B cell (primary cell): ENCODE data around the gene FADS2. TPM values are rescaled to one million over a fixed set of nuclear protein-coding genes. Genes with fewer than 3 reads are reported as not detected.

Experiments
- ATAC-seq: fragments of 200-7000 bp; cut with Tn5 transposase; one replicate; pipeline ENCODE4 v1.10.0; 2021; ENCODE audit warnings: low read depth, mild to moderate bottlenecking, moderate number of reproducible peaks, moderate library complexity
- CTCF ChIA-PET: fragments of 350-600 bp; sonication (Branson Sonifier 250); formaldehyde crosslinking; loops from one replicate; lab custom pipeline; 2021; ENCODE audit warnings: antibody characterized with exemption, inconsistent platforms; lab: Charles Lee
- POLR2A ChIA-PET: fragments of 350-600 bp; sonication (Branson Sonifier 250); formaldehyde crosslinking; loops from one replicate; lab custom pipeline; 2021; ENCODE audit warnings: antibody characterized with exemption; lab: Charles Lee
- DNase-seq: peaks from one replicate; pipeline ENCODE4 v3.0.0; 2013
- H2AFZ ChIP-seq: 2 replicates; pipeline ENCODE4 v1.6.1; 2012; ENCODE audit warnings: mild to moderate bottlenecking, low read depth, low read length; ENCODE audit not compliant: insufficient read depth, poor library complexity, severe bottlenecking
- H3K27ac ChIP-seq, 2 donors: 1 replicate in 1 of 2; 2 replicates in 1 of 2; pipeline ENCODE4 v1.5.1; 2012 to 2013; ENCODE audit warnings: low read length in 2 of 2, mild to moderate bottlenecking in 2 of 2, moderate library complexity in 1 of 2
- H3K27me3 ChIP-seq, 4 experiments: fragments of 200-600 bp in 1 of 4; sonication (generic) in 1 of 4; replicated peaks in 1 of 4; 1 replicate in 2 of 4; 2 replicates in 2 of 4; pipeline versions ENCODE4 v1.6.1 to v1.7.0; 2013 to 2016; ENCODE audit warnings: low read length in 3 of 4, mild to moderate bottlenecking in 2 of 4, mixed read lengths in 1 of 4, moderate library complexity in 1 of 4; ENCODE audit not compliant: insufficient read depth in 4 of 4, control insufficient read depth in 3 of 4; ENCODE audit errors: control extremely low read depth in 1 of 4
- H3K36me3 ChIP-seq, 2 experiments: replicated peaks in 1 of 2; 1 replicate in 1 of 2; 2 replicates in 1 of 2; pipeline versions ENCODE4 v1.6.1 to v1.7.1; 2013; ENCODE audit warnings: low read length in 1 of 2; ENCODE audit not compliant: insufficient read depth in 2 of 2, control insufficient read depth in 1 of 2; ENCODE audit errors: control extremely low read depth in 1 of 2, extremely low read depth in 1 of 2
- H3K4me1 ChIP-seq, 2 donors: fragments of 200-600 bp in 1 of 2; sonication (generic) in 1 of 2; 1 replicate in 1 of 2; 2 replicates in 1 of 2; pipeline versions ENCODE4 v1.5.1 to v1.6.1; 2013 to 2017; ENCODE audit warnings: low read length in 2 of 2; ENCODE audit not compliant: control insufficient read depth in 2 of 2, insufficient read depth in 2 of 2
- H3K4me2 ChIP-seq: replicated peaks from 2 replicates; pipeline ENCODE3; 2012; ENCODE audit warnings: mild to moderate bottlenecking, low read depth, low read length; ENCODE audit not compliant: poor library complexity, severe bottlenecking
- H3K4me3 ChIP-seq, 5 experiments: fragments of 200-600 bp in 1 of 5; sonication (generic) in 1 of 5; 1 replicate in 3 of 5; 2 replicates in 2 of 5; pipeline versions ENCODE4 v1.5.1 to v1.7.0; 2011 to 2016; ENCODE audit warnings: low read length in 4 of 5, mild to moderate bottlenecking in 4 of 5, low read depth in 2 of 5, control low read depth in 1 of 5, moderate library complexity in 1 of 5; ENCODE audit not compliant: insufficient read depth in 1 of 5; ENCODE audit errors: control extremely low read depth in 1 of 5, extremely low read depth in 1 of 5
- H3K79me2 ChIP-seq: fragments of 200-600 bp; sonication (generic); one replicate; pipeline ENCODE4 v1.6.0; 2016; ENCODE audit warnings: low read length; ENCODE audit not compliant: control insufficient read depth, insufficient read depth
- H3K9ac ChIP-seq: fragments of 200-600 bp; sonication (generic); 2 replicates; pipeline ENCODE4 v1.6.1; 2017; ENCODE audit warnings: mild to moderate bottlenecking, low read length, moderate library complexity
- H3K9me3 ChIP-seq, 3 donors: one replicate each; pipeline versions ENCODE4 v1.6.1 to v1.7.1; 2013; ENCODE audit warnings: low read length in 2 of 3; ENCODE audit not compliant: control insufficient read depth in 2 of 3, insufficient read depth in 1 of 3; ENCODE audit errors: control extremely low read depth in 1 of 3
- H4K20me1 ChIP-seq: 2 replicates; pipeline ENCODE4 v1.6.0; 2012; ENCODE audit warnings: mild to moderate bottlenecking, low read length; ENCODE audit not compliant: insufficient read depth, control insufficient read depth, poor library complexity, severe bottlenecking
- H3K27ac Mint-ChIP-seq: one replicate; pipeline ENCODE4 v1.8.0; 2021; ENCODE audit warnings: mixed read lengths
- H3K27me3 Mint-ChIP-seq: one replicate; pipeline ENCODE4 v1.8.0; 2021; ENCODE audit warnings: mixed read lengths
- H3K4me1 Mint-ChIP-seq: one replicate; pipeline ENCODE4 v1.8.0; 2021; ENCODE audit warnings: mixed read lengths
- H3K4me3 Mint-ChIP-seq: one replicate; pipeline ENCODE4 v1.8.0; 2021; ENCODE audit warnings: mixed read lengths
- H3K9me3 Mint-ChIP-seq: one replicate; pipeline ENCODE4 v1.8.0; 2022; ENCODE audit warnings: mixed read lengths; ENCODE audit not compliant: insufficient read depth
- EZH2 ChIP-seq: IDR thresholded peaks from 2 replicates; pipeline ENCODE4 v1.6.1; 2012; ENCODE audit warnings: borderline replicate concordance, low read depth, mild to moderate bottlenecking, moderate library complexity, low read length; ENCODE audit not compliant: insufficient read depth, poor library complexity, severe bottlenecking
- WGBS: methylation state at CpG from one replicate; pipeline ENCODE4 v1.1.5; 2013; ENCODE audit warnings: missing lambda C conversion rate; ENCODE audit not compliant: insufficient coverage; 5-methylcytosine and 5-hydroxymethylcytosine counted together
- intact Hi-C: fragments of 100-400 bp; cut with micrococcal nuclease; formaldehyde crosslinking; loops from one replicate; pipeline ENCODE4 v1.10.0; 2022
- polyA plus RNA-seq: library from polyadenylated mRNA; depleted of rRNA; stranded (reverse); fragments of >200 nt; gene quantifications from 2 replicates; pipeline ENCODE4 v1.2.3, GENCODE V29; 2012
- total RNA-seq, 2 donors: library from RNA; stranded (reverse); fragments of 120-200 nt in 1 of 2; gene quantifications; 1 replicate in 1 of 2; 2 replicates in 1 of 2; pipeline versions ENCODE4 v1.2.3 to v1.2.4, GENCODE V29; 2013 to 2022
- TF ChIP-seq, protein P1 (sequence below): fragments of 200-600 bp; IDR thresholded peaks from one replicate; pipeline ENCODE4 v1.8.0; 2022; ENCODE audit warnings: antibody characterized with exemption, mild to moderate bottlenecking

Gene FADS2
- total and polyA plus RNA-seq, 2 donors (not counting 1 experiment from before 2014, with no cell fraction given), result 1.5 to 5.9 TPM

DNA sequence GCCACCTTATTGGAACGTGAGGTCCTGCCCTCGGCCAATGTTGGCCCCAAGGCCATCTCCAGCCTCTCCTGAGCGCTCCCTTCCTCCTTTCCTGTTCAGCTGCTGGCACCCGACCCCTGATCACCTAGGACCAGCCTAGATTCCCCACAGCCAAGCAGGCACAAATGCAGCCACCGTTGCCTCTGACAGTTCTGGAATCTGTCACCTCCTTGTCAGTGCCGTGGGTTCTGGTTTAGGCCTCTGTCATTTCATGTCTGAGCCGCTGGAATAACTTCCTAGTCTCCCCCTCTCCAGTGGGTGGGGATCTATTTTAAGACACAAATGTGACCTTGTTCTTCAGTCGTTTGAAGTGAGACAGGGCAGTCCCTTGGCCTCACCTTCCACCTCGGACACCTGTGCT lies 33.5 kb downstream of the FADS2 start:
- H3K4me1 Mint-ChIP-seq, result no peaks in the 10 kb centered on the region
- ChIA-PET POLR2A (interaction anchor here (0.5 kb wide), 1 partner anchor 63 kb away, joined by 15 read pairs; no protein-coding TSS in a partner anchor), CTCF (no interaction called here)
- TF ChIP-seq, protein P1, sequence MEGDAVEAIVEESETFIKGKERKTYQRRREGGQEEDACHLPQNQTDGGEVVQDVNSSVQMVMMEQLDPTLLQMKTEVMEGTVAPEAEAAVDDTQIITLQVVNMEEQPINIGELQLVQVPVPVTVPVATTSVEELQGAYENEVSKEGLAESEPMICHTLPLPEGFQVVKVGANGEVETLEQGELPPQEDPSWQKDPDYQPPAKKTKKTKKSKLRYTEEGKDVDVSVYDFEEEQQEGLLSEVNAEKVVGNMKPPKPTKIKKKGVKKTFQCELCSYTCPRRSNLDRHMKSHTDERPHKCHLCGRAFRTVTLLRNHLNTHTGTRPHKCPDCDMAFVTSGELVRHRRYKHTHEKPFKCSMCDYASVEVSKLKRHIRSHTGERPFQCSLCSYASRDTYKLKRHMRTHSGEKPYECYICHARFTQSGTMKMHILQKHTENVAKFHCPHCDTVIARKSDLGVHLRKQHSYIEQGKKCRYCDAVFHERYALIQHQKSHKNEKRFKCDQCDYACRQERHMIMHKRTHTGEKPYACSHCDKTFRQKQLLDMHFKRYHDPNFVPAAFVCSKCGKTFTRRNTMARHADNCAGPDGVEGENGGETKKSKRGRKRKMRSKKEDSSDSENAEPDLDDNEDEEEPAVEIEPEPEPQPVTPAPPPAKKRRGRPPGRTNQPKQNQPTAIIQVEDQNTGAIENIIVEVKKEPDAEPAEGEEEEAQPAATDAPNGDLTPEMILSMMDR, result no peak
- no peak for TF ChIP-seq EZH2
- no peak overlapping the region for H3K4me3 Mint-ChIP-seq
- H3K4me1 ChIP-seq, result no peaks in the 10 kb centered on the region
- intact Hi-C loops, result no loop called here
- H4K20me1 ChIP-seq, result no peaks in the 10 kb centered on the region
- H3K9me3 ChIP-seq, result no peaks in the 10 kb centered on the region
- no peaks in the 10 kb centered on the region for H3K9me3 Mint-ChIP-seq
- H3K27me3 Mint-ChIP-seq, result no peaks in the 10 kb centered on the region
- DNase-seq (no peak), ATAC-seq (no peak)
- H2AFZ ChIP-seq, result no peak overlapping the region
- H3K4me3 ChIP-seq, result no peak overlapping the region
- no peak overlapping the region for H3K27ac Mint-ChIP-seq
- 85% methylated on average over 8 of the region's 9 CpGs for WGBS
- H3K36me3 ChIP-seq, result no peaks in the 10 kb centered on the region
- H3K27ac ChIP-seq, result no peak overlapping the region
- H3K4me2 ChIP-seq, result no peak overlapping the region
- H3K9ac ChIP-seq, result no peak overlapping the region
- no peaks in the 10 kb centered on the region for H3K79me2 ChIP-seq
- no peaks in the 10 kb centered on the region for H3K27me3 ChIP-seq

DNA sequence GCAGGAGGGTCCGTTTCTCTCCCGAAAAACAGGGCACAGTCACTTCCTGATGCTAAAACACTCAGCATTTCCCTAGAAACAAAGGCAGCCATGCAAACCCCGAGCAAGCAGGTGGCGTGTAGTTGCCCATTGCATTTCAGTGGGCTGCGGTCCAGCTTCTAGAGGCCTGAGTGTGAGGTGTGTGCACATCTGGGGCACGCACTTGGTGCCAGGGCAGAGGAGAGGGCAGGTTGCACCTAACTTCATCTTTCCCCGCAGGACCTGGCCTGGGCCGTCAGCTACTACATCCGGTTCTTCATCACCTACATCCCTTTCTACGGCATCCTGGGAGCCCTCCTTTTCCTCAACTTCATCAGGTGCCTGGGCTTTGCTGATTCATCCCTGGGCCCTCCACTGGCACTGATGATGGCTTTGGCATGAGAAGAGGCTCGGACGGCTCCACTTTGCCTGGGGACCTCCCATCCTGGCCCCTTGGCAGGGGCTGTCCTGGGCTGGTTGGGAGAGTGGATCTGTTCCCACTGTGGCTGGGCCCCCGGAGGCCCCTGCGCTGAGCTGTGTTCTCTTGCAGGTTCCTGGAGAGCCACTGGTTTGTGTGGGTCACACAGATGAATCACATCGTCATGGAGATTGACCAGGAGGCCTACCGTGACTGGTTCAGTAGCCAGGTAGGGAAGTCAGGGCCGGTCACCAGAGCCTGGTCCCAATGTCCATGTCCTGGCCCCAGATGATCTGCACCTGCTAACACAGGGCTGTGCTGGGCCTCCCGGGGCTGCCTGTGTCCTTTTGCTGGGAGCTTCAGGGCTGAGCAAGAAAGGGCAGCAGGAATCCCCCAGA lies 34.8 kb downstream of the FADS2 start:
- Histone ChIP-seq H3K27me3 (no peaks in the 10 kb centered on the region), H3K4me1 (no peaks in the 10 kb centered on the region), H3K36me3 (no peaks in the 10 kb centered on the region), H3K9me3 (no peaks in the 10 kb centered on the region), H3K79me2 (no peaks in the 10 kb centered on the region), H3K4me2 (no peak overlapping the region), H3K4me3 (no peak overlapping the region), H2AFZ (no peak overlapping the region), H3K27ac (no peak overlapping the region), H3K9ac (no peak overlapping the region), H4K20me1 (no peaks in the 10 kb centered on the region)
- POLR2A ChIA-PET, result interaction anchor here (0.6 kb wide), 1 partner anchor 144 kb away, joined by 5 read pairs; no protein-coding TSS in a partner anchor
- Mint-ChIP-seq H3K27ac (no peak overlapping the region), H3K9me3 (no peaks in the 10 kb centered on the region), H3K4me3 (no peak overlapping the region), H3K4me1 (no peaks in the 10 kb centered on the region), H3K27me3 (no peaks in the 10 kb centered on the region)
- DNase-seq, result no peak
- WGBS, result 96% methylated on average over 16 of the region's 18 CpGs
- ATAC-seq, result no peak
- TF ChIP-seq, protein P1, result no peak
- no peak for TF ChIP-seq EZH2
- intact Hi-C loops, result no loop called here
- CTCF ChIA-PET, result interaction anchor here (0.6 to 1.5 kb wide), 3 partner anchors 219 to 1087 kb away, joined by 3 to 4 read pairs (median 4); no protein-coding TSS in a partner anchor
